Amygdala (tissue), 56 donors: ENCODE data around the gene CRB1.
"Not testable (repeated sequence)": the region's sequence is repeated elsewhere in the genome, so short reads cannot be mapped to it uniquely, and the experiment has no call there.

Experiments used
- DNase-seq, 56 donors: peaks; one replicate each; lab custom pipeline; 2025; lab: John Stamatoyannopoulos, UW

Gene CRB1

DNA sequence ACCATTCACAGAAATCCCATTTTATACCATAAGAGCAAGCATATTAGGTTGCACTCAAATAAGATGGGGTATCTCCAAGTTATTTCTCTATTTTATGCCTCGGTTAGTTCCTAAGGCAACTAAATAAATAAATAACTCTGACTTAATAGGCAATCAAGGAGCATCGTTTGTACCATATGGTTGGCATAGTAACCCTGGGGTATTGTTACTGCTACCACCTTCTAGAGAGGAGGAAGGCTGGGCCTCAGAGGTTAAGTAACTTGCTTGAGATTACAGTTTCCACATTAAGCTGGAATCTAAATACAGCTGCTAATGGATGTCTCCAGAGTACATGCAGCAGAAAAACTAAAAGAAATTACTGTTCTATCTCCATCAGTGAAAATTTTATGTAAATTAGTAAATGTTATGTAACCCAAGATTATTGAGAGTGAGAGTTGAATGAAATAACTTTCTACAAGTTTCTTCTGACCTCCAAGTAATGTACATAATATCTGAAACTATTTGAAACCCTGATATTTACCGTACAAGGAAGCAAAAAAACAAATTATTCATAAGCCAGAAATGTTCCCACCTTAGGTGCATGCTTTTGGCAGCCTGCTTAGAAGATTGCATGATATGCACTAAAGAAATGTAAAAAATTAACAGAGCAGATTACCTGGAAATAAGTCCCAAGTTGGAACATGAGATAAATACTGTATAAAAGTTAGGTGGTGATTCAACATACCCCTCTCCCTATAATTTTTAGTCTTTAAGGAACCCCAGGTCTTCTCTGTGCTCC lies 127.0 kb downstream of the CRB1 start:
- no peak for DNase-seq

DNA sequence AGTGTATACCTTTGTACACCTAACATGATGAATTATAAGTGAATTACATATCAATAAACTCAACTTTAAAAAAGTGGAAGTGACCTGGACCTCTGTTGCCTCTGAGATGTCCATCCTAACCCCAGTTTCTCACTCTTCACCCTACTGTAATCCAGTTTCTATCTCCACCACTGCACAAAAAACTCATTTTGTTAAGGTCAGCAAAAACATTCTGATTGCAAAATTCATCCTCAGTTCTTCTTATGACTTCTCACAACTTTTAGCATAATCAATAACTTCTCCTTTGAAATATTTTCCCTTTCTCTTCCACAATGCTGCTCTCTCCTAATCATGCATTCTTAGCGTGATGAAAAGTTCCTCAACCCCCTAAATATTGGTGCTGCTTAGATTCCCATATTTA lies 129.8 kb downstream of the CRB1 start:
- no peak for DNase-seq

DNA sequence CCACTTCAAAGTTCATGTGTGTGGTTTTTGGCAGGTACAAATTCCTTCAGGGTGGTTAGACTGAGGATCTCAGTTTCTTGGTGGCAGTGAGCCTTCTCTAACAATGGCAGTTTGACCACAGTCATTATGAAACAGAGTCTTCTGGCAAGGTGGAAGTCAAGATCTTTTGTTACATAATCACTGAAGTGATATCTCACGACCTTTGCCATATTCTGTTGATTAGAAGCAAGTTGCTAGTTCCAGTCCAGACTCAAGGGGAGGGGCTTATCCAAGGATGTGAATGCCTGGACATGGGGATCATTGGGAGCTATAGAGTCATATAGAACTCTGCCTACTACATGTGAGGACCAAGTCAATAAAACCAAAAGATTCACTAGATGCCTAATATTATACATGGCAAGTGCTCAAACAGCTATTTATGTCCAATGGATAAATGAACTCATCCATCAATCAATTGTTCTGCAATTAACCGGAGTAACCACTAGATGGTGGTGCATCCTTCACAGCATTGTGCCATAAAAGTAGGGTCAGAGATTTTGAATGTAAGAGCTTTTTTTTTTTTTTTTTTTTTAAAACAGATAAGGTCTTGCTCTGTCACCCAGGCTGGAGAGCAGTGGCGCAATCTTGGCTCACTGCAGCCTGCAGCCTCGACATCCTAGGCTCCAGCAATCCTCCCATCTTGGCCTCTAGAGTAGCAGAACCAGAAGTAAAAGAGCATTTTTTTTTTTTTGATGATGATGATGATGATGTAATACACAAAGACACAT lies 131.9 kb downstream of the CRB1 start:
- DNase-seq, result no peak

DNA sequence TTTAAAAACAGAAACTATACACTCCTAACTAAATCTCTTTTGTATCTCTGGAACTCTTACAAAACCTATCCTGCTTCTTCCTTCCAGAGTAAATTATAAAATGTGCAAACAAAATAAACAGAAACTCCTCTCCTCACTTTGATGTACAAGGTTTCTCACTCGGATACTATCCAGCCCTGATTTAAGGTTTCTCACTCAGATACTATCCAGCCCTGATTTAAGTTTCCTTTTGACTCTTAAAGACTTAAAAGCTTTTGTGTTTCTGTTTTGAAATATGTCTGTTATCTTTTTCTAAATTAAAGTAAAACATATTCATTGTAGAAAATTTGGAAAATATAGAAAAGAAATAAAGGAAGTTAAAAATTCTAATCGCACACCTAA lies 132.5 kb downstream of the CRB1 start:
- no peak for DNase-seq

DNA sequence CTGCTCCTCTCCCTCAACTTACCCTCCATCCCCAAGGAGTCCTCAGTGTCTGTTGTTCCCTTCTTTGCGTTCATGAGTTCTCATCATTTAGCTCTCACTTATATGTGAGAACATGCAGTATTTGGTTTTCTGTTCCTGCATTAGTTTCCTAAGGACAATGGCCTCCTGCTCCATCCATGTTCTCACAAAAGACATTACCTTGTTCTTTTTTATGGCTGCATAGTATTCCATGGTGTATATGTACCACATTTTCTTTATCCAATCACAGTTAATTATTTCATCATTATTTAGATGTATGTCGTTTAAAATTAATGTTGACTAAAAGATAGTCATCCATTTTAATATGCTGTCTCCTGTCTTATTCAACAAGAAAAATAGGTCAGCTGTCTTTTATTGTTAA lies 134.1 kb downstream of the CRB1 start:
- DNase-seq, result no peak

DNA sequence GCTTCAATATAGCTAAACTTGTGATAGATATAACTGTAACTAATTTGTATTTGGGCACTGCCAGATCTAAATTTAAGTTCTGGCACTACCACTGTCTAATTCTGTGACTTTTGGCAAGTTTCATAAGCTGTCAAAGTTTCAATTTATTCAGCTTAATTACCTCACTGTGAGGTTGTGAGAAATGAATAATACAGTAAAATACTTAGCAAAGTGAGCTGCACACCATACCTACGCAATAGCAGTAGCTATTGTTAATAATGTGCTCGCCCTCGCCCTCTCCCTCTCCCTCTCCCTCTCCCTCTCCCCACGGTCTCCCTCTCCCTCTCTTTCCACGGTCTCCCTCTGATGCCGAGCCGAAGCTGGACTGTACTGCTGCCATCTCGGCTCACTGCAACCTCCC lies 136.7 kb downstream of the CRB1 start:
- not testable (repeated sequence) for DNase-seq

DNA sequence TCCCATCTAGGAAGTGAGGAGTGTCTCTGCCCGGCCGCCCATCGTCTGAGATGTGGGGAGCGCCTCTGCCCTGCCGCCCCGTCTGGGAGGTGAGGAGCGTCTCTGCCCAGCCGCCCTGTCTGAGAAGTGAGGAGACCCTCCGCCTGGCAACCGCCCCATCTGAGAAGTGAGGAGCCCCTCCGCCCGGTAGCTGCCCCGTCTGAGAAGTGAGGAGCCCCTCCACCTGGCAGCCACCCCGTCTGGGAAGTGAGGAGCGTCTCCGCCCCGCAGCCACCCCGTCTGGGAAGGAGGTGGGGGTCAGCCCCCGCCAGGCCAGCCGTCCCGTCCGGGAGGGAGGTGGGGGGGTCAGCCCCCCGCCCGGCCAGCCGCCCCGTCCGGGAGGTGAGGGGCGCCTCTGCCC lies 137.6 kb downstream of the CRB1 start:
- DNase-seq, result not testable (repeated sequence)

DNA sequence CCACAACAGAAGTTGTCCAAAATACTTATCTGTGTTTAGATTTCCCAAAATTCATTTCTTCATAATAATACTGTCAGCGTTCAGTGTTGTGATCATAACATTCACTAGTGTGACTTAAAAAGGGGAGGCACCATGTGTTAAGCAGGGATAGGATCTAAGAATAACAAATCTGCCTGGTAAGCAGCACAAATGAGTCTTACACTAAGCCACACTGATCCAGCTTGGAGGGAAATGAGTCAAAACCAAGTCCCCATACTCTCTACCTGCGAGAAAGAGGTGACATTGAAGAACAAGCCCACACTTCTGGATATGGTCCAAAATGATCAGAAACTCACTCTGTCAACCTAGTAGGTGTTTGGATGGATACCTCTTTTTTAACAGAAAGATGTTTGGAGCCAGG lies 145.5 kb downstream of the CRB1 start:
- DNase-seq, result no peak

DNA sequence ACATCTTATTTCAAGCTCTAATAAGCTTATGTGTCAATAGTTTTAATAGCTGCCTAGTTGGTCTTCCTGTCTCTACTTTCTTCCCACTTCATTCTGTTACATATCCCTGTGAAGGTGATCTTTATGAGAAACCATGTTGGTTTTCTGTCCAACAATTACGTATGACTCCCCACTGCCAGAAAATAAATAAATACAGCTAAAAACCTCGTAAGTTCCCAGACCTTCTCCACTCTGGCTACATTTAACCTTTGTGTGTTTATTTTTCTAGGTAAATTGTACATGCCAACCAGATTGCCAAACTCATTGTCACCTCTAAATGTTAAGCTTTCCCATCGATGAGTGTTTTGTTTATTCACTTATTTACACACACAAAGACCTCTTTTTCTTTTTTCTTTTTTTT lies 147.2 kb downstream of the CRB1 start:
- DNase-seq, result no peak

DNA sequence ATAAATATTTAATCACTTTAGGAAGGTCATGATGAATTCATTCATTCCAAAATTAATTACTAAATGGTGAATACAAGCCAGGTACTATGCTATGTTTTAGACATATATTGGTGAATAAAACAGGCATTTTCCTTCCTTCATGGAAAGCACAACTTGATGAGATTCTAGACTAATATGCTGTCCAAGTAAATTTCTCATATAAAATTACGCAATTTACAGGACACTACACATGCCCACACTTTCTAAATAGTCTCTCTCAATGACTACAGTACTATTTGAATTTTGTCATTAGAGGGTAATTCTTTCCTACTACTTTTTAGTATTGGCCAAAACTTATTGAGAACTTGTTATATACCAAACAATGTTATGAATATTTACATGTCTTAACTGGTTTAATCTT lies 150.6 kb downstream of the CRB1 start:
- DNase-seq, result no peak

DNA sequence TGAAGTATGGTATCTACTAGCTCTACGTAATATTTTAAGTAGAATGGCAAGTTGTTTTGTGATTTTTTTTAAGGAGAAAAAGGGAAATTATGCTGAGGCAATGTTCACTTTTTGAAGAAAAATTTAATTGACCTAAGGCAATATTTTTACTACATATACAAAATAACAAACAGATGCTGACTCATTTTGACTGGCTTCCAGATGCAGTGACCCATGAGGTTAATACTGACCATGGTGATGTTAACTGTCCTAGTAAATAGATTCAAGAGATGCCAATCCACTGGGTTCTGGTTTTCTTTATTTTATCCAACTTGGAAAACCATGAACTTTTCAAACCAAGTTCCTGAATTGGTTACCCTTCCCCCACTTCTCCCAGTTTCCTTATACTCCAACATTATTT lies 154.9 kb downstream of the CRB1 start:
- DNase-seq, result no peak

DNA sequence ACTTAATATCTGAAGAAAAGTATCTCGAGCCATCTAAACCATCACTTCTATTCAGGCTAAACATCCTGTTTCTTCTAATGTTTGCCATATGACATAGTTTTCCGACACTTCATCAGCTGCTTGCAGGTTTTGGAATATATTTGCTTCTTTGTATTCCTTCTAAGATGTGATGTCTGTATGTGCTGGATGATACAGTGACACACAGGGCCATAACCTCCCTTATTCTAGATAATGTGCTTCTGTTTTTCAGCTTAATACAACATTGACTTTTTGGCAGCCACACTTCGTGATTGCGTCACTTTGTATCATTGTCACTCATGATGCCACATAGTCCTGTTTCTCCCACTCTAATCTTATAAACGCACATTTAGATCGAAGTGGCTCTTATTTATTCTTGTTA lies 156.3 kb downstream of the CRB1 start:
- no peak for DNase-seq

DNA sequence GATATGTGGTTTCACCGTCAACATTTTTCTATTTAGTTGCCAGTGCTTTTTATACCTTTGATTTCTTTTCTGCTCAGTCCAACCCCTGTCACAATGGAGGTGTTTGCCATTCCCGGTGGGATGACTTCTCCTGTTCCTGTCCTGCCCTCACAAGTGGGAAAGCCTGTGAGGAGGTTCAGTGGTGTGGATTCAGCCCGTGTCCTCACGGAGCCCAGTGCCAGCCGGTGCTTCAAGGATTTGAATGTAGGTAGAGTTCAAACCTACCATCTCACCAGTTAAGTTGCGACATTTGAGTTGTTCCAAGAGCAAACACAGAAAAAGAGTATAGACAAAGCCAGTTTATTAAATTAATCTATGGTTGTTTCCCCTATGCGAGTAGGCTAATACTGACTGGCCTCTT lies 161.3 kb downstream of the CRB1 start:
- no peak for DNase-seq

DNA sequence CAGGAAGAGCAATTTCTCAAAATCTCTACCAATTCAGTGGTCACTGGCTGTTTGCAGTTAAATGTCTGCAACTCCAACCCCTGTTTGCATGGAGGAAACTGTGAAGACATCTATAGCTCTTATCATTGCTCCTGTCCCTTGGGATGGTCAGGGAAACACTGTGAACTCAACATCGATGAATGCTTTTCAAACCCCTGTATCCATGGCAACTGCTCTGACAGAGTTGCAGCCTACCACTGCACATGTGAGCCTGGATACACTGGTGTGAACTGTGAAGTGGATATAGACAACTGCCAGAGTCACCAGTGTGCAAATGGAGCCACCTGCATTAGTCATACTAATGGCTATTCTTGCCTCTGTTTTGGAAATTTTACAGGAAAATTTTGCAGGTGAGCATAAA lies 167.2 kb downstream of the CRB1 start:
- DNase-seq, result no peak

DNA sequence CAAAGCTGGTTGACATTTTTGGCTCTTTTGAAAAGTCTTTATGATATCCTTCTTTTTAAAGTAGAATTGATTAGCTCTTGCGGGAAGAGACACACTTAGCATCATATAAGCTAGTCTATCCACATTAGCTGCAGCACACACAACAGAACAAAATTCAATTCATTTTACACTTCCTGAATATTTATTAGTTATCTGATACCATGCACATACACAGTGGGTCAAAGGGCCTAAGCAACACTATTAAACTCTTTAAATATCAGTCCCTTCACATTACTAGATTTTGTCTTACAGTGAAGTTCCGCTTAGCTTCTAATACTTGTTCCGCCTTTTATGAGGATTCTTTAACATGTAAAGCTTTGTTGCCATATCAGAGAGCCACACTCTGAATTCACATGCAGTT lies 169.5 kb downstream of the CRB1 start:
- DNase-seq, result no peak

DNA sequence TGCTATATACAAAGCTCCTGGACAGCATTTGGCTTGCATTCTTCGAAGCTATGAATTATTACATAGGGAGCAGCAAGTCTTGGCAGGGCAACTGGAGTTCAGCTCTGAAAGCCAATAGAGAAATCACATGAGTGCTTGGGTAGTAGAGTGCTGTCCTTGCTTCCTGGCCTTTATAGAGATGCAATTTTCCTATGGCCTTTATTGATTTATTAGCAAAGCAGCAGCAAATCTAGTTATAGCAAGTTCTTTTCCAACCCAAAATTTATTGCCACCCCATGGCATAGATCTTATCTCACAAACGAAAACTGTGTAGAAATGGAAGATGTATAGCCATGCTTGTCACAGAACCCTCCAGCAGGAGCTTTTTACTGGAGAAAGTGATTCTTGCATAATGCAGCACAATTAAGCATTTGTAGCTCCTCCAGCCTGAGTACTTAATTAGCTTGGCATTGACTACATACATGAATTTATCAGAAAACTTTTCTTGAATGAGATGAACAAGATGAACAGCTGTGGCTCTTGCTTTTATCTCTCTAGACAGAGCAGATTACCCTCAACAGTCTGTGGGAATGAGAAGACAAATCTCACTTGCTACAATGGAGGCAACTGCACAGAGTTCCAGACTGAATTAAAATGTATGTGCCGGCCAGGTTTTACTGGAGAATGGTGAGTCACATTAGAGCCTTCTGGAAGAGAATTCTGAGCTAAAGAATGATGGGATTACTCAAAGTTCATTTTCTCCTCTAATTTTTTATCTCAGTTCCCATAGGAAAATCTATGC lies 170.1 kb downstream of the CRB1 start:
- DNase-seq, result no peak

DNA sequence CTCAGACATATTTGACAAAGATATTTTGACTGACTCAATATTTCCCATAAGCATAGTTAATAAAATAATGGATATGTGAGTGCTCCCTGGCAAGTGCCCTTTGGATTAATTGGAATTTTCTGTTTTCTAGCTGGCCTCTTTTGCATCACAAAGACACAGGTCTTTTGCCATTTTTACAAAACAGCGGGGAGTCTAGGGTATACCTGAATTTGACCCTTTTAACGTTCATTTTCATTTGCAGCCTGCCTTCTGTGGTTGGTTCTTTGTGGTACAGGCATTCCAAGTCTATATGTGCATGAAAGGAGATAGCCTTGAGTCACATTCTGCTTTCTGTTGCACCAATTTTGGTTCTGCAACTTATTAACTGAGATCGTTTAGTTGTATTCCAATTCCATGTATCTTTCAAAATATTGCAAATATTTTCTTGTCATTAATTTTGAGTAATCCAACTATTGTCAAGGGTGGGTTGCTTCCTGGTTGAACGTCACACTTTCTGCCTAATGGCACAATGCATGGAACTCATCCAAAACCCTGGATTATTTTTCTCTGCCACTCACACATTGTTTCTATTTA lies 171.7 kb downstream of the CRB1 start:
- no peak for DNase-seq

DNA sequence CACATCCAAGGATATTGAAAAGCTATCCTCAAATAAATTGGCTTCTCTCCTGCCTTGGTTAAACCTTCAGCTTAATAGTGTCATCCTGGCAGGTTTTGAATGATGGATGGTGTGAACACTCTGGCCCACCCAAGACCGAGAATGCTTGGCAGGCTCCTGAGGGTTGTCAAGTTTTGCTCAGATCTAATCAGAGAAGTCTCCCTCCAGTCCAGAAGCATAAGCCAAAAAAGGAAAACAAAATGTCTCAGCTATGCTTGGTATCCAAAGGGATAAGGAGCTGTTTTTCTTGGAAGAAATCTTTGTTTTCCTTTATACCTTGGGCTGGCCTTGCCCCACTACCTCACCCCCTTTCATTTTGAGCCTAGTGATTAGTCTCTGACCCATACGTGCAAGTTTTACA lies 172.7 kb downstream of the CRB1 start:
- DNase-seq, result no peak

DNA sequence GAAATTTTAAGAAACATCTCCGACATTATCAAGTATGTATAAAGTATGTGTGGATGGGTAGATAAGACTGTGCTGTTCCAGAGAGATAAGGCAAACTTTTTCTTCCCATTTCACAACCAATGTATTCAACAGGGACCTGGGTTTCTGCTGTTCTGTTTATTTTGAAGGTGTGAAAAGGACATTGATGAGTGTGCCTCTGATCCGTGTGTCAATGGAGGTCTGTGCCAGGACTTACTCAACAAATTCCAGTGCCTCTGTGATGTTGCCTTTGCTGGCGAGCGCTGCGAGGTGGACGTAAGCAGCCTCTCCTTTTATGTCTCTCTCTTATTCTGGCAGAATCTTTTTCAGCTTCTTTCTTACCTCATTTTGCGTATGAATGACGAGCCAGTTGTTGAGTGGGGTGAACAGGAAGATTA lies 174.0 kb downstream of the CRB1 start:
- DNase-seq, result peak in 9 of 56 donors; percentile 2 to 36 (median 6)

DNA sequence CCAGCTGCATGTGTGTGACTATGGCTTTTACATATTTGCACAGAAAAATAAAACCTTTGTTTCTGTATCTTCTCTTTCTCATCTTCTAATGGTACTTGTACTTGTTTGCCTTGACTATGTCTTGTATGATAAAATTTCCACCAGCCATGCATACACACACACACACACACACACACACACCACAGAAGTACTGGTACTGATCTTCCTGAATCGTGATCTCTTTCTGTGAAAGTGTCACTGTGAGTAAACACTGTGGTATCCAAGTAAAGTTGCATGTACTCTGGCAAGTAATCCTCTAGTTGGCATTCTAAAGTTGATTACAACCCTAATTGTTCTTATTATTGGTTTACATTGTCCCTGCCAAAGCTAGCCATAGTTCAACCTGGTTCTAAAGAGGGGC lies 176.7 kb downstream of the CRB1 start:
- no peak for DNase-seq

DNA sequence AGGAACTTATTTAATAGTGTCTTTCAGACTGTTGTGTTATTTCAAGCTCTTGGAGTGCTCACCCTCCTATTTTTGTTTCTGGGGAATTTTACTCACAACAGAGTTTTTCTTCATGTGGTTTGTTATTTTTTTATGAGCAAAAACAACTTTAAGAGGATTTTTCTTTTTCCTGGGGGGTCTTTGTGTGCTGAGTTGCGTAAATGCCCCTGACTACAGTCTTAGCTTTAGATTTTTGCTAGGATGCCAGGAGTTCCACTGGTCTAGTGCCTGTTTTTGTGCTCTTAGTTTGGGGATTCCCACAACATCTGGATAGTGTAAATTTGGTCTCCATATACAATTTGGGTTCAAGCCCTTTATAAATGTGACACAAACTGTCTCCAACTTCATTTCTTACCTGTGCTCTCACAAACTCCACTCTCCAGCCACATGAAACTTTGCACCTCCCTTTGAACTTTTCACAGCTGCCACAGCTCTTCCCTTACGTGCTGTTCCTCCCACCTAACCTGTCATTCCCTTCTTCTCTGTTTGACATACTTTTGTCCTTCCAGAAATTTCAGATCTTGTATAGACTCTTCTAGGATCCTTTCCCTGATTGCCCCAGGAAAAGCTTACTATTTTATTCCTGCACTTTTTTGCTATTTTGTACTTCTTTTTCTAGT lies 180.2 kb downstream of the CRB1 start:
- DNase-seq, result no peak
